ENCODE measurements around the gene EFCAB9.
"Not testable (repeated sequence)": the region's sequence is repeated elsewhere in the genome, so short reads cannot be mapped to it uniquely, and the experiment has no call there.

EFCAB9 gene

DNA sequence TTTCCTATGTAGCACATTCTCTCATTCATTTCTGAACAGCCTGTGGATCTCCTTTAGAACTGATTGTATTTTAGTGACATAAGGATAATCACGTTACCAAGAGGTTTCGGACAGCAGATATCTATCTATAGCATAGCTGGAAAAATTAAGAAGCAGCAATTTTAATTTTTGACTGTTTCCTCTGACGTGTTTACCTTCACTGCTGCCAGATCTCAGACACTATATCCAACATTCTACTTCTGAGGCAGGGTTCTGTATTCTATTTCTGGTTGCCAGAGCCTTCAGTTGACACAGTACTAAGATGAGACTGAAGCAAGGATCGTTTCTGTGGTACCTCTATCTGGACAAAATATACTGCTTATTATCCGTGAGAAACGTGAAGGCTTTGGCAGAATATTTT lies at the start of gene EFCAB9:
Gene EFCAB9, plus strand, starts transcription at position 301 of the 400 bp plus-strand sequence. Its CDS starts 1 bp downstream, at position 302.
- no peak for DNase-seq

- no peak for DNase-seq
These were observed 49.6 kb upstream of the EFCAB9 start for GRCh38 chr5:172144291-172144815.

DNA sequence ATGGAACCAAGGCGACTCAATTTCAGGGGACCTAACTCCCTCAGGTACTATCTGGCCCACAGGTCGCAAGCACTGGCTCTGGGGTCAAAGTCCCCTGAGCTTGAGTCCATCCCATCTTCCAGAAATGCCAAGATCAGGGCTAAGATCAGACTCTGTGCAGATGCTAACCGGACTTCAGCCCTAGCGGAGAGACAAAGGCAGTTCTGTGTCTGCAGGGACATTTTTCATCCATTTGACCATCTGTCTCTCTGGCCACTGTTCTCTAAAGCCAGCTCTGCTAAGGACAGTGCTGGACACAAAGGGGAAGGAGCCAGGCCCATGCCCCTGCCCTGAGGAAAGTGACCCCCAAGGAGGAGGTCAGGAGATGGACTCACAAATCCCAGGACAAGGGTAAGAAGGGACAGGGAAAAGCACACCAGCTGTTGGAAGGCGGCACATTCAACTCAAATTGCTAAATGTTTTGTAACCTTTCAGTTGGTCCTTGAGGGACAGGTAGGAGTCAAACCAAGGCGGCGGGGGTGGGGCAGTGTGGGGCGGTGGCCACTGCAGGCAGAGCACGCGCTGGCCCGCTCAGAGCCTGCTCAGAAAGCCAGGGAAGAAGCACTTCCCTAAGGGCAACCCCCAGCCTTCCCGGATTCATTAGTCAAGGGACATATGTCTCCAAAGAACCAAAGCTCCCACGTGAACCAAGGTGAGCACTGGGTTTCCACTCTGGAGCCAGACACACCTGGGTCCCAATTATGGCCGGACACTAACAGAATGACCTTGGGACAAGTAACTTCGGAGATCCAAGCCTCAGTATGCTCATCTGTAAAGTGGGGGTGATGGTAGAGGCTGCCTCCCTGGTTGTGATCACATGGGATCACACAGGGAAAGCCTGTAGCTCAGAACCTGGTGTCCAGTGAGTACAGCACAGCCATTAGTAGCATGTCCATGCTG lies 48.8 kb upstream of the EFCAB9 start:
- DNase-seq: no peak

GRCh38 chr5:172145870-172146747 lies 47.9 kb upstream of the EFCAB9 start:
- DNase-seq: no peak

DNA sequence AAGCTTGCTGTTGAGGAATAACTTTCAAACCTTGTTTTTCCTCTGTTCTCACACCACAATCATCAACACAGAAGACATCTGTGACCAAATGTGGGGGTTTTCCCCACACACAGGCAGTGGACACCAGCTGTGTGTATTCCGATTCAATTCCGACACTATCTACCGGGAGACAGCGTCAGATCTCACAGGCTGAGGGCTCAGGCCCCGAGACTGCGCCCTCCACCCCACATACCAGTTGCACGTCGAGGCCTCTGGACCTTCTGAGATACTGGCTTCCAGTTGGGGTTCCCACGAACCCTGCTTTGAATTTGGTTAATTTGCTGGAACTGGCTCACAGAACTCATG lies 47.3 kb upstream of the EFCAB9 start:
- no peak for DNase-seq

GRCh38 chr5:172147857-172148256 lies 46.1 kb upstream of the EFCAB9 start:
- no peak for DNase-seq

DNA sequence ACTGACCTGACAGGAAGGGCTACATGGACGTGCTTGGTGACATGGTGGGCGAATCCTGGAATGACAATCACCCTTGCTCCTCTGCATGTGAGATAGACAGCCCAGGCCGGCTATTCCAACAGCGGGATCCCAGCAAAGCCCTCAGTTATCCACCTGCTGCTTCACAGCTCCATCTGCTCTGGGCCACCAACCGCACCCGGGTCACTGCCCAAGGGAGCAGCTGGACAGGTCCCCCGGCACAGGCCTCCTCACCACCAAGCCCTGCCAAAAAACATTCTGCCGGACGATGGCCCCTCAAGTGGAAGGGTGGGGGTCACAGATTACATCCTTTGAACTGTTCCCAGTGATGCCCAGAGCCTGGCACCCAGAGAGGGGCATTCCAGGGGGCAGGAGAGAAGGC lies 45.6 kb upstream of the EFCAB9 start:
- no peak for DNase-seq

- no peak for DNase-seq
These were observed 44.9 kb upstream of the EFCAB9 start for GRCh38 chr5:172149073-172149472.

DNA sequence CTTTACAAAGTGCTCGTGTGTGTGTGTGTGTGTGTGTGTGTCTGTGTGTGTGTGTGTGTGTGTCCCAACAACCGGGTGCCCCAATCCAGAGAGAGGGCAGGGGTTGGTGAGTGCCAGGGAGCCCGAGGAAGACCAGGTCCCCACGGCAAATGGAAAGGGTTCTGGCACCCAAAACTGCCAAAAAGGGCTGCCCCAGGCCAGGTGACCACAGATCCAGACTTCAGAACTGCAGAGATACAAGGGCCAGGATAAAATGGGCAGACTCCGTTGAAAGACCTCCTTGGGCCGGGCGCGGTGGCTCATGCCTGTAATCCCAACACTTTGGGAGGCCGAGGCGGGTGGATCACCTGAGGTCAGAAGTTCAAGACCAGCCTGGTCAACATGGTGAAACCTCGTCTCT lies 44.5 kb upstream of the EFCAB9 start:
- DNase-seq: not testable (repeated sequence)

DNA sequence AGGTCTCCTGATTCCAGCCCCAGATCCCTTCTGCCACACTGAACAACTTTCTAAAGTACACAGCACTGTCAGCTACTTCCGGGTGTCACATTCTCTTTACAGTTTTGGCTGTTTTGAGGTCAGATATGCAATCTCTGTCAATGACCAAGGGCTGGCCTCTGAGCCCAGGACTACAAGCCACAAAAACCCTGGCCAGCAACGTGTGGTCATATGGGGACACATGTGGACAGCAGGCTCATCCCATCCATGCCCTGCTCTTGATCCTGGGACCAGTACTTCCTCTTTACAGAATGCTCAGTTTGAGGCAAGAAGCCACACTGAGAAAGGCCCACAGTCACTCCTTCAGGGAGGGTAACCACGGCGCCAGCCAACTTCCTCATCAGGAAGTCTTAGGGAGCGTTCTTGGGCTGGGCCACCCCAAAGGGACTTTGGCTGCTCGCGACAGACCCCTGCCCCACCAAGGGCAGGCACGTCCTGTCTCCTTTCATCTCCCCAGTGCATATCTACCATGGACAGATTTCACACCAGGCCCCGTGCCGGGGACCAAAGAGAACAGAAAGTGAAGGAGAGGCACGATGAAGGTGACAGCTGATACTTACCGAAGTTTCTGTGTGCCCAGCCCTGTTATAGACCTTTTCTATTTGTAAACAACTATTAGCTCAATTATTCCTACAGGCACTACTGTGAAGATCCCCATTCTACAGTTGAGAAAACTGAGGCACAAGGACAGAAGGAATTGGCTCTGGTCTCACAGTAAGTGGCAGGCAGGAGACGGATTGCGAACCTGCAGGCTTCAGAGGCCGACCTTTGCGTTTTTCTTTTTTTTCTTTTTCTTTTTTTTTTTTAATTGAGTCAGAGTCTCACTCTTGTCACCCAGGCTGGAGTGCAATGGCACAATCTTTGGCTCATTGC lies 43.2 kb upstream of the EFCAB9 start:
- peak; percentile 67 for DNase-seq

DNA sequence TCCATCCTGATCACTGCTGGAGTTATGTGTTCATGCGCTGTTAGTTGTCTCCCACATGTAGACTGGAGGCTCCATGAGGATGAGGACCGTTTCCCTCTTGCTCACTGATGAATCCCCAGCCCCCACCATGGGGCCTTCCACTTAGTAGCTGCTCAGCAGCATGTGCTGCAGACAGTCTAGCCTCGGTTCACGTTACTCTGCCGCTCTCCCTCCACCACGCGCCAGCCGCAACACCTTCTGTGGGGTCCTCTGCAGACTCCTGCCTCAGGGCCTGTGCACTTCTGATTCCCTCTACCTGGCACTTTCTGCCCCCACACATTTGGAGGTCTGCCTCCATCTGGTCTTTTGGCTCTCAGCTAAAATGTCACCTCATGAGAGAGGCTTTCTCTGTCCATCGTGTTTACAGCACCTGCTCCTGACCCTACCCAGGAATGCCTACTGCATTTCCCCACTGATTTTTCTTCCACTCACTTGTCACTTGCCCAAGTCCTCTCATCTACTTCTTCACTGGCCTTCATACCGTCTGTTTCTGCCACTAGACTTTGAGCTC lies 42.2 kb upstream of the EFCAB9 start:
- DNase-seq: no peak

DNA sequence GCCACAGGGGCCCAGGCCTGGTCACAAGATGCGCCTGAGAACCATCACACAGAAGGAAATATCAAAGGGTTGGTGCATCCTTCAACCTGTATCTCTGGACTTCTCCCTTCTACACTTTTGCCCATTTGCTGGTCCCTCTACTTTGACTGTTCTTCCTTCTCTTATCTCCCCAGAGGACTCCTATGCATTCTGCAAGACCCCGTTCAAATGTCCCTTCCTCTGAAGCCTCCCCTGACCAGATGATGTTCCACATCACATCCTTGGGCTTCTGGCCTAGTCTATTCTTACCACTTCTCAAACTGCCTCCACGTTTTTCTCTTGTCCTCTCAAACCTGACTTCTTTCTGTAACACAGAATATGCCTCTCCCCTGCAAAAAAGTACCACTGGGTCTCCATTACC lies 40.3 kb upstream of the EFCAB9 start:
- no peak for DNase-seq

DNA sequence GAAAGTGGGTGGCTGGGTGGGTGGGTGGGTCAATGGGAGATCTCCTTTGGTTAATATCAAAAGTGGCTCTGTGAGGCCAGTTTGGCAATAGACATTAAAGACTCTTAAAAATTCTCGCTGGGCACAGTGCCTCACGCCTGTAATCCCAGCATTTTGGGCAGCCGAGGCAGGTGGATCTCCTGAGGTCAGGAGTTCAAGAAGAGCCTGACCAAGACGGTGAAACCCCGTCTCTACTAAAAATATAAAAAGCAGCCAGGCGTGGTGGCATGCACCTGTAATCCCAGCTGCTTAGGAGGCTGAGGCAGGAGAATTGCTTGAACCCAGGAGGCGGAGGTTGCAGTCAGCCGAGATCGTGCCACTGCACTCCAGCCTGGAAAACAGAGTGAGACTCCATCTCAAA lies 38.9 kb upstream of the EFCAB9 start:
- not testable (repeated sequence) for DNase-seq

DNA sequence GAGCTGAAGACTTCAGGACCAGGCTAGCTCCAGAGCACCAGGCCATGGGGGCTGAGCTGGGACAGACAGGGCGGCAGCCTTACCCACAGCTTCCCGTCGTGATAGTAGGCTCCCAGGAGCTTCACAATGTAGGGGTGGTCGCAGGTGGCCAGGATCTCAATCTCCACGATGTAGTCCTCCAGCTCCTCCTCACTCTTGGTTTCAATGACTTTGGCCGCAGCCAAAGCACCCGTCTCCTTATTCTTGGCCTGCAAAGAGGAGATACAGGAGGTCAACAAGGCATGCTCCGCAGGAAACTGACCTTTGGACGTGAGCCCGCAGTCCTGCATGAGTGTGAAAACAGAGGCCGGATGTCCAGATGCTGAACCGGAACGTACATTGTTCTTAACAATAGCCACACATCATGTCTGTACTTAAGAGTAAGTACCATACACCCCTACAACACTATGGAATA lies 37.4 kb upstream of the EFCAB9 start:
- no peak for DNase-seq

DNA sequence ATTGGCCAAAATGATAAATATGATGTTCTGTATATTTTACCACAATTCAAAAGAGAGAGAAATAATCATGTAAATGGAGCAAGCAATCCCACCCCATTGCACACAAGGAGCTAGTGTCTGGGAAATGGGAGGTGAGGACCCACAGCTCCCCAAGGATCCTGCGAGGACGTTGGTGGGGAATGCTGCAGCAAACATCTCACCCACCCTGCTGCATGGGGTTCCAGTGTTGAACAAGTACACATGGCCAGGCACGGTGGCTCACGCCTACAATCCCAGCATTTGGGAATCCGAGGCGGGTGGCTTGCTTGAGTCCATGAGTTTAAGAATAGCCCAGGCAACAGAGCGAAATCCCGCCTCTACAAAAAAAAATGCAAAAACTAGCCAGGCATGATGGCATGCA lies 35.0 kb upstream of the EFCAB9 start:
- DNase-seq: no peak

DNA sequence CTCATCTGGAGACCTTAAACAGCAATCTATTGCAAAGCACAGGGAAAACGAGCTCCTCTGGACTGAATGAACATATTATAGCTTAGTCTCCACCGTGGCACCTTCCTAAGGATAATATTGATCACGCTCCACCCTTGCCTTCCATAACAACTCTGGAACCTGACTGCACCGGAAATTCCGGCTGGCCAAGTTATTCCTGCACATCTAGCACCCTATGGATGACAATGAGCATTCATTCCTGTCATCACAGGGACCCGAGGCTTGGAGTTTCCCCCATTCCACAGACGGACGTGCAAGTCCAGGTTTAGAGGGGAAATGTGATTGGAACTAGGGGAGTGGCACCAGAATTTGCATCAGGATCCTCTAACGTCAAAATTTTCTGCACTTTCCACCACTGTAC lies 33.5 kb upstream of the EFCAB9 start:
- no peak for DNase-seq

- DNase-seq: no peak
These were observed 31.5 kb upstream of the EFCAB9 start for GRCh38 chr5:172162323-172162986.

GRCh38 chr5:172162987-172163343 lies 31.0 kb upstream of the EFCAB9 start:
- DNase-seq: no peak

DNA sequence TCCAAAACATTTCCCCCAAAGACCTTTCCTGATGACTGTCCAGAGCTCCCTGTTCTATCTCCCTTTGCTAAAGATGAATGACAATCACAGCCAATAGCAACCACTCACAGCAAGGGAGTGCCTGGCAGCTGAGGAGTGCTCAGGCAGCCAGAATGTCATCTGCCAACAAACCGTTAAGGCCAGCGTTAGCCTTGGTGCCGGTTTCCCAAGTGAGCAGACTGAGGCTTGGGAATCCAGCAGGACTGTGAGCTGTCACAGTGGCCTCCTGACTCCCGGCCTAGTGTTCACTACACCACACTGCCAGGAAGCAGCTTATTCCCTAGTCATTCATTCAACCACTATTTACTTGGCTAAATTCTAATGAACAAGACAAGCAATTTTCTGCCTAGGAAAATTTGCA lies 30.6 kb upstream of the EFCAB9 start:
- DNase-seq: no peak

DNA sequence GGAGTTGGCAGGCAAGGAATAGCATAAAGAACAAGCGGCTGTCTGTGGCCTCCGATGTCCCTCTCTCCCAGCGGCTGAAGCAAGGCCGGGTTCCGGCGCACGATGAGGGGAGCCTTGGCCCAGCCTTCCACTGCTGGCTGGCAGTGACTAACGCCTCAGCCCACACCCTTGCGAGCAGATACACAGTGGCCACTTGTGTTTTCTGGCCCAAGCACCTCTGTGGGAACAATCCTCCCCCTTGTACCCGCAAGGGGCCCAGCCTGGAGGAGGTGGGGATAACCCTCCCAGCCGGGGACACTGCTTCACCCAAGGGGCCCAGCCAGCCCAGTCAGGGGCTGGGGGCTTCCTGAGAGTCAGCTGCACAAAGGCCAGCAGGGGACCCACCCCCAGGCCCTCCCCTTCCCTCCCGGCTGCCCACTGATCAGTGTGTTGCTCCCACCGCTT lies 29.2 kb upstream of the EFCAB9 start:
- no peak for DNase-seq

- DNase-seq: no peak
These were observed 28.5 kb upstream of the EFCAB9 start for GRCh38 chr5:172165465-172165864.
